GM18517 (cell line): ENCODE data around the gene RRBP1.
"Not testable (repeated sequence)": the region's sequence is repeated elsewhere in the genome, so short reads cannot be mapped to it uniquely, and the experiment has no call there.

Source experiments
- ATAC-seq: cut with Tn5 transposase; IDR thresholded peaks from one replicate; pipeline ENCODE4 v1.9.1; 2021; ENCODE audit warnings: mild to moderate bottlenecking, moderate library complexity; ENCODE audit not compliant: unreplicated experiment

RRBP1 gene

DNA sequence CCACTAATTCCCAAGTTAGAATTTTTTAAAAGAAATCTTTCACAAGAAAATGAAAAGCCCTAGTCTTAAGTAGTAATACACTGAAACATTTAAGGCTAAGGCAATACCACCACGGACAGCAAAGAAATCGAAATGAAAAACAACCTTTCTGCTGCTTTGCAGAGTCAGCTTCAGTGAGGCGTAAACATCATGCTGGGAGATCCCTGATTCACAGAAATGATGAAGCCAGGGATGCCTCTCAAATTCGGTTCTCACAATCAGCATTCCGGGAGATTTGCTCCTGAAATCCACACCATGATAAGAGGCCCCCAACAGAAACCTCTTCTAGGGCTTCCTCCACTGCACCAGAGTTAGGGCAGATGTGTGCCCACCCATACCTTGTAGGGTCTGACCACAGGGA is 18.6 kb downstream of the RRBP1 start:
- no peak for ATAC-seq

GRCh38 chr20:17663040-17663399 is 19.0 kb downstream of the RRBP1 start:
- ATAC-seq, result no peak

- no peak for ATAC-seq
These were observed 19.6 kb downstream of the RRBP1 start for GRCh38 chr20:17662333-17663039.

DNA sequence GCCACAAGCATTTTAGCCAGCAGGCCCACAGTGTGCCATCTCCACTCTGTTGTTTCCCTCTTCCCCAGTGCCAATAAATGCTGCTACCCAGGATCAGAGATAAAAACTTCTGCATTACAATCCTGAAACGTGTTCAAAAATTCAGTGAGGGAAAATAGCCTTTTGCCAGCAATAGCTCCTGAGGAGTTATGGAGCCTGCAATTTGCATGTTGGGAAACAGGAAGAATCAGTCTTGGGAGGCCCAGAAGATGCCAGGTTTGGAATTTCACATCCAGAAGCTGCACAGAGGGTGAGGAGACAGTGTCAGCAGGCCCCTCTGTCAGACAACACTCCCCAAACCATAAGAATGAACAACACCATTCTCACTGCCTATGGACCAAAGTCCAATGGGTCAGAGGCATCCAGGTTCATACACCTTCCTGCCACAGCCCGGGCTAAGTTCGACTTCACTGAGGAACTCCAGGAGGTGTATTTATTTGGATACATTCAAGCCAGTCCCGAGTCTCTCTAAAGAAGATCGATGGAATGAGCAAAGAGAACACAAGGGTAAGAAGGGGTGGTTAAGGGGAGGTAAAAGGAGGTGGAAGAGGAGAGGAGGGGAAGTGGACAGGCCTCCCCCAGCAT is 20.8 kb downstream of the RRBP1 start:
- no peak for ATAC-seq

DNA sequence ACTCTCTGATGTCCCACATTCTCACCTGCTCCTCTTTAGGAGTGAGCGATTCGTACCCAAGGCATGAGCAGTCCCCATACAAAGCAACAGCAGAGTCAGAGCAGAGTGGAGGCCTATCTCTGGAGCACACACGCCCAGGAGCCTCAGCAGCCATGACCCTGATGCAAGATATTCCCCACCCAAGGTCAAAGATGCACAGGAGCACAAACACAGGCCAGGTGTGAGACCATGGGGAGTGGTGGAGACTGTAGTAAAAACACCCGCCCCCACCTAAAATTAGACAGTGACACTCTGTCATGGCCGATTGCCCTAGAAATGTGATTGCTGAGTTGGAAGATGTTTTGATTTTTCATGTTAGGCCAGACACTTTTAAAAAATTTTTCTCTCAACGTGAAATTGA is 21.4 kb downstream of the RRBP1 start:
- no peak for ATAC-seq

DNA sequence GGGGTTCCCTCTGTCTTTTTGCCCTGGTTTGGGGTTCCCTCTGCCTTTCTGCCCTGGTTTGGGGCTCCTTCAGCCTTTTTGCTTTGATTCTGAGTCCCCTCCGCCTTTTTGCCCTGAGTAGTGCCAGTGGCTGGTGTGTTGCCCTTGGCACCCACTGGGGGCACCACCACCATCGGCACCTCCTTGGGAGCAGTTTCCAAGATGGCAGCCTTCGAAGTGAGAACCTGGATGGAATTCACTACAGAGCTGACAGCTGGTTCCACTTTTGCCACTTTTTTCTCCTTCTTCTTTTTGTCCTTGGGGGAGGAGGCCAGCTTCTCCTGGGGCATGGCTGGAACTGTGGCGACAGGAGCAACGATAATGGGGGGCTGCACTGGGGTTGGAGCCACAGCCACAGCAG is 22.2 kb downstream of the RRBP1 start:
- ATAC-seq, result no peak

GRCh38 chr20:17659344-17659743 is 22.7 kb downstream of the RRBP1 start:
- ATAC-seq, result not testable (repeated sequence)

GRCh38 chr20:17658648-17658993 is 23.4 kb downstream of the RRBP1 start:
- ATAC-seq, result no peak

DNA sequence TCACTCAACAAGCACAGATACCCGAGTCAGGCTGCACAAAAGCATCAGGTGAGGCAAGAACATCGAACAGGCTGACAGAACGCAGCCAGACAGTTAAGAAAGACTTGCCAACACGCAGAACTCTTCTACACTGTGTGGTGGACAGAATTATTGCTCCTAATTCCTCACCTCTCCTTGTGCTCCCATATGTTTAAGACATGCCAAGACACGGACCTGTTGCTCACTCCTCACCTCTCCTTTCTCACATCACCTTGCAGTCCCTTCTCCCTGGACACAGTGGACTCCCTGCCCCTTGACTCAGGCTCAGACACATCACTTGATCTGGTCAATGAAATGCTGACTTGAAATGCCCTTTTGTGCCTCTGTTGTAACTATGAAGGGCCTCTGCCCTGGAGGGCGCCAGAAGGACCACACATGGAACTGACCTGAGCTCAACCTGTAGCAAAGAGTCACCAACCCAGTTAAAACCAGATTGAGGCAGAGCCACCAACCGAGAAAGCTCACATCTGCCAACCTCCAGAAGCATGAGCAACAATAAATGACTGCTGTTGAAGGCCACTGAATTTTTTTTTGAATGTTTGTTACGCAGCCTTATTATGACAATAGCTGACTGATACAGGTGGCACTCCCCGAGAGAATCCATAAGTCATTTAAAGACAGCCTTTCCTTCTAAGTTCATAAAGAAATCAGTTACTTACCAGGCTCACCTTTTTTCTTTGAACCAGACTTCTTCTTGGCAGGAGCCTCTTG is 24.0 kb downstream of the RRBP1 start:
- ATAC-seq, result no peak

DNA sequence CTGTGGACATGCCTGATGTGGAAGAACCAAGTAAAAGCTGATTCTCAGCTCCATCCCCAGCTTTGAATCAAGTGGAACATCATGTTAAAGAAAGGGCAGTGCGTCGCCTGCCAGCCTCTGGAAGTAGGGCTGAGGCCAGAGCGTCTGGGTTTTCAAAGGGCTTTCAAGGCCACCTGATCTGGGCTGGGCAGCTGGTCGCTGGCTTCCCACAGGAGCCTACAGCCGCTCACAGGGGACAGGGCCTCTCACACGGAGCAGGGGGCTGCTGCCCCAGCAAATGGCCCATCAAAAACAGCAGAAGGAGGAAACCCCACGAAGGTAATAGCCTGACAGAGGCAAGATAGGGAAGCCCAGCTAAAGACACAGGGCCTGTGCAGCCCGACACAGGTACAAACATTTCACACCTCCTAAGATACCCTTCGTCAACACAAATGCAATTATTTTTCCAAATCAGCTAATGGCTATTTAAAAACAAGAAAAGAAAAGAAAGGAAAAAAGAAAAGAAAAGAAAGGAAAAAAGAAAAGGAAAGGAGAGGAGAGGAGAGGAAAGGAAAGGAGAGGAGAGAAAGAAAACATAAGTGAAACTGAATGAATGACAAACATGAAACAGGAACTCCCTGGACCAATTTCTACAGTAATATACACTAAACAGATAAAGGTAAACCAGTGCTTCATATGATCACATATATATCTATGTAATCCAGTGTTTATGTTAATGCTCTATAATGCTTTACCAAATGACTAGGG is 24.8 kb downstream of the RRBP1 start:
- no peak for ATAC-seq

DNA sequence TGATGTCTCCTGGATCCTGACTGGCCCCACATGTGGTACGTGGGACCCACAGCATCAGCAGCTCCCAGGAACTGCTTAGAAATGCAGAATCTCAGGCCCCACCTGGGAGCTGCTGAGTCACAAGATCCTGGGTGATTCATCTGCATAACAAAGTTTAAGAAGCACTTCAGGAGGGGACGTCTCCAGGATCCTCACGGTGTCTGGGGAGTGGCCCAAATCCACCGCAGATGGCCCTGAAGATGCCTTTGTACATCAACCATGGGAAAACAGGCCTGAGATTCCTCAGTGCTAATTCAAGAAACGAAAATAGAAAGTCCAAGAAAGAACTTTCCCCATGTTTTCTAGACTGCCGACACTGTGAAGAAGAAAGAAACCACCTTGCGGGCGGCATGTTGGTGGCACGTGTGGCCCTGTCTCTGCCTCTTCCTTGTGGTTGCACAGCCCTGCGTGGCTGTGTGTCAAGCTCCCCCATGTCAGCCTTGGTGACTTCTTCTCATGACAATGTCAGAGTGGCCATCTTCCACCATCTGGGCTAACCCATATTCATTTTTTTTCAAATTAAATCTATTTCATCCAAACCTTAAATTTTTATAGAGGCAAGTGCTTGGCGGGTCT is 26.1 kb downstream of the RRBP1 start:
- ATAC-seq, result no peak

DNA sequence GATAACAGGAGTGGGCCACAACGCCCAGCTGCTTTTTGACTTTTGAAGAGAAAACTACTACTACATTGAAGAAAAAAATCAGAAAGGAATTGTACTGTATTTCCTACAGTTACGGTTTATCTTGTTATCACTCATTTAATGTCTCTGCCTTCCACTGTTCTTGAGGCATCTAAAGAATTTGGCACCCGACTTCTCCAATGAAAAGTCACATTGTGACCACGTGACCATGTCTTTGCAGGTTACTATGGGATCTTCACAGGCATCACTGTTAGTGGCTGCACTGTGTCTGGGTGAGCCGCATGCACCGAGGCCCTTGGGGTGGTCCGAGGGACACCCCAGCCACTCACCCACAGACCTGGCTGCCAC is 26.8 kb downstream of the RRBP1 start:
- ATAC-seq, result no peak

DNA sequence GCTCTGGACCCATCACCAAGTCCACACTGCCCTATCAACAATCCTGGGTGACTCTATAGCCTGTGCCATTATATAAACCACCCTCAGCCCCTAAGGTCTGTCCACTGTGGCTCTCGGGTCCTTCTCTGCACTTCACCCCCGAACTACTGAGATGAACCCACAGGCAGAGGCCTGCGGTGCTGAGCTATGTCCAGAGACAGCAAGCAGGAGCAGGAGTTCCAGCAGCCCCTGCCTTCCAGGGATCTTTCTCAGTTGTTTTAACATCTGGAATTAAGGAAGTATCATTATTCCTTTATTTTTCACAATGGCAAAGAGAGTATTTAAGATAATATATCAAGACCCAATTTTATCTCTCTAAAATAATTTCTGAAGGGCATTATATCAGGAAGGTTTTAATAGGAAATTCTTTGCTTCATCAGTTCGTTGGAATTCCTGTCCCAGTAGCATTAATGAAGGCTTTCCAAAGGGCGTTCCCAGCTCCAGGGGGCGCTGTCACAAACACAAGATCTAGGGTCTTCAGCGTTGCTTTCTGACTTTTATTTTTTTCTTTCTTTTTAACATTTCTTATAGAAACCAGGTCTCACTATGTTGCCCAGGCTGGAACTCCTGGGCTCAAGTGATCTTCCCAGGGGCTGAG is 27.3 kb downstream of the RRBP1 start:
- no peak for ATAC-seq

DNA sequence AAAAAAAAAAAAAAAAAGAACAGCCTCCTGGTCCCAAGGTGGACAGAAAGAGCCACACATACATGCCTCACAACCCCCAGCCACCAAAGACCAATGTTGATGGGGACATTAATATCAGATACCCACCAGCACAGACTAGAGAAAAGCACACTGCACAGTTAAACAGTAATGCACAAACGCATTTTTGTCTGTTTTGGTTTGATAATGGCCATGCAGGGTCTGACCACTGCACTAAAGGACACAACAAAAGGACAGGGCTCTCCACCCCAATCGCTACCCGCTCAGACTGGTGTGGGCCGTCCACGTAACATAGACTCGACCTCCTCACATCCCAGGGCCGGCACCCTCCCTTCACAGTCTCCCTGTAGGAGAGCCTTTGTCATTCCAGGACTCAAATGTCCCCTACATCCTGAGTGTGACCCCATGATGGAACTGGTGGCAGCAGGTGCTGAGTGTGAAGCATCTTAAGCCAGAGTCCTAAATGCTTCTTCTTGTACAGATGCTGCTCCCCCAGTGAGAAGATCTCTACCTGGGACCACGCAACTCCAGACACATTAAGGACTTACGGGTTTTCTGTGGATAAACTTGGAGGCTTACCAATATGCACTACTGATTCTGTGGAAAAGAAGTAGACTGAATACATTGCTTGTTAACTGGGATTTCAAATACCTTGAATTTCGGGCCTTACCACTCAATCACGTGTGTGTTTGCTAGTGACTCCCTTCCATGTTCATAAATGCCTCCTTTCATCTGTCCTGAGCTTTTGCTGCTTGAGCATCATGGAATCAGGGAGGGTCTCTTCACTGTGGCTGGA is 28.0 kb downstream of the RRBP1 start:
- no peak for ATAC-seq

DNA sequence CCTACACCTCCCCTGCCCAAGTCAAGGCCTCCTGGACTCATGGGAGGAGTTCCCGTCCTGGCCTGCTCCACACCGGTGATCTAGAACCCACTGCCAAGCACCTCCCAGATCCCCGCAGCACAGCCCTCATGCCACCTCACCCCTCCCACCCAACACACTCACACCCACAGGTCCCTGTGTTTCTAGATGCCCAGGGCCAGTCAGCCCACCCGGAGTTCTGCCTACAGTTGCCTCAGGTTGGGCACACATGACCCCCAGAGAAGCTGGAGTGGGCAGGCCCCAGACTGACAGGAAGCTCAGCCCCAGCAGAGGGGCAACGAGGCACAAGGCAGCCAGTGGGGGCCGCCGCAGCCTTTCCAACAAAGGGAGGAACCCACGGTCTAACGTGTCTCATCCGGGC is 29.6 kb downstream of the RRBP1 start:
- ATAC-seq, result no peak

- no peak for ATAC-seq
These were observed 30.2 kb downstream of the RRBP1 start for GRCh38 chr20:17651760-17652388.

DNA sequence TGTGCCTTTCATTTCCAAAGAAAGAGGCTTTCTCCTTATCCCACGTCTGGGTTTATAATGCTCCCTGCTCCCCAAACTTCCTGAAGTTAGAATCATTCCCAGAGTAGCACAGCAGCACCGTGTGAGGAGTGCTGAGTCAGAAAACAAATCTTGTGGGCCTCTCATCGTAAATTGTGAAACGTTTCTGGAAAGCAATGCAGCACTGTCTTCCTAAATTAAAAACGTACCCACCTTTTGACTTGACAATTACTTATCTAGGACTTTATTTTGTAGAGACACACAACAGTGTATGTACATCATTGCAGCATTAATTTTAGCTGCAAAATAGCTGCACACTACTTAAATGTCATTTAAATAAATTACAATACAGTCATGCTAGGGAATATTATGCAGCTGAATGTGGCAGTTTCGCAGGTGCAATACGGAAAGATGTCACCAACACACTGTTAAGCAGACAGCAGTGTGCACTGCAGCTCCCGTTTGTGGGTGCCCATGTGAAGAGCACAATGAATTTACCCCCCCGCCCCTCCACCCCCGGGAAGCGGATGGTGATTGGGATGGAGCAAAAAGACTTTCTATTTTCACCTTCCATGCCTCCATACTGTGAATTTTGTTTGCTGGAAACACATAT is 30.8 kb downstream of the RRBP1 start:
- ATAC-seq, result no peak

DNA sequence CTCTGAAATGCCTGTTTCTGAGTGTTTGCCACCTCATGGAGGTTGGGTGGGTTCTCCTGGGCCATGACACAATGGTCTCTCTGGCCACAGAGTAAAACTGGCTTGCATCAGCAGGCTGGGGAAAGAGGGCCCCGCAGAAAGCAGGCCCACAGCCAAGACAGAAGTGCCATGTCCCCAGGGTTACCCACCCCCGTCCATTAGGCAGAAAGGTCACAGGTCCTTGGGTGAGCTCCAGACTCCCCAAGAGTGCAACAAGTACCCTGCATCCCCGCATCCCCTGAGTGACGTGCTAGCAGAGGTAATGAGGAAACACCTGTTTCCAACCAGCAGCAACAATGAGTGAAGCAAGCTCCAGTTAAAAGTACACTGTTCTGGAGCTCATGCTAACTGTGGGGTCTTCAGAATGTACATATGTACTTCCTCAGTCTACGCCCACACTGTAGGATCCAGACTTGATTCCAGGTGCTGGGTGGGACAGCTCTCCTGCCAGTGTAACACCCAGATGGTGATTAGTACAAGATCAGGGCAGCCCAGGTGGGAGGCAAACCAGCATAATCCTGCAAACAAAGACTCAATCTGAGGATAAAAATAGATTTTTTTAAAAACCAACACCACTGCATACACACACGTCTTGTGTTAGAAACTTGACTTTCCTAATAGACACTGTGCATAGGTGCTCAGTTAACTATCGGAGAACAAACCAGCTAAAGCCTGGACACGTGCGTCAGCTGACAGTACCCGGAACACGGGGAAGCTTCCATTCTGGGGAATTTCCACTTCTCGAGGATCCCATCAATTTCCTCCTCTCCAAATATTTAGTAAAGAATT is 31.5 kb downstream of the RRBP1 start:
- no peak for ATAC-seq
